Cerebellar nuclear complex (tissue), 1 donor: ENCODE measurements around the gene CR2.
"Not testable (repeated sequence)": the region's sequence is repeated elsewhere in the genome, so short reads cannot be mapped to it uniquely, and the experiment has no call there.

Source experiments
- DNase-seq, 2 experiments: peaks; one replicate each; lab custom pipeline; 2025; lab: John Stamatoyannopoulos, UW

CR2 gene

DNA sequence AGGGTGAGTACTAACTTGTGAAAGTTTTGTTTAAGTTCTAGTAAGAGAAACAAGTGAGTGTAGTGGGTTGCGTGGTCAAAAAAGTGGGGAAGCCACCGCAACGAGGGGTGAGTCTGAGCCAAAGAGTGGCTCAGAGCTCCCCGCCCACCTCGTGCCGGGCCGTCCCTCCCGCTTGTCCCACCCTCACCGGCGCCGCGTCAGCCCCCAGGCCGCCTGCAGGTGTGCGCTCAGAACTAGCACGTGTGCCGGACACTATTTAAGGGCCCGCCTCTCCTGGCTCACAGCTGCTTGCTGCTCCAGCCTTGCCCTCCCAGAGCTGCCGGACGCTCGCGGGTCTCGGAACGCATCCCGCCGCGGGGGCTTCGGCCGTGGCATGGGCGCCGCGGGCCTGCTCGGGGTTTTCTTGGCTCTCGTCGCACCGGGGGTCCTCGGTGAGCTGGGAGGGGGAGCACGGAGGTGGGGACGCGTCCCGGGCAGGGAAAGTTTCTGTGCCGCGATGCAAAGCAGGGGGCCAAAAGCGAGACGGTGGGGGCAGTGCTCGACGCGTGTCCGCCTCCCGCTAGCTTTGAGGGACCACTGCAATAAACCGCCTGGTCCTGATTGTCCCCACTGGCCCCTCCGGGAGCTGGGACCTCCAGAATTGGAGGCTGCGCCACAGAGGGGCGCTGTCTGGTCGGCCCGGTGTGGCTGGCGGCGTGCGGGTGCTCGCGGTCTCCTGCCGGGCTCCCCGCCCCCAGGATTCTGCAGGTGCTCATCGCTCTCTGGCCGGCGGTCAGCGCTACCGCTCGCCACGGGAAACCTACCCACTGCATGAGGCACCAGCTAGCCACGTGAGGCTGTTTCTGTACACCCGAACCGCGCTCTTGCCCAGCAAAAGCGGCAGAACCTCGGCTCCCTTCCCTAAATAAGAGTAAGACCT, at the start of gene CR2:
TSS of gene CR2 (plus strand) at position 283 of the 919 bp plus-strand sequence. CDS start at position 374, 91 bp downstream.
- no peak for DNase-seq

DNA sequence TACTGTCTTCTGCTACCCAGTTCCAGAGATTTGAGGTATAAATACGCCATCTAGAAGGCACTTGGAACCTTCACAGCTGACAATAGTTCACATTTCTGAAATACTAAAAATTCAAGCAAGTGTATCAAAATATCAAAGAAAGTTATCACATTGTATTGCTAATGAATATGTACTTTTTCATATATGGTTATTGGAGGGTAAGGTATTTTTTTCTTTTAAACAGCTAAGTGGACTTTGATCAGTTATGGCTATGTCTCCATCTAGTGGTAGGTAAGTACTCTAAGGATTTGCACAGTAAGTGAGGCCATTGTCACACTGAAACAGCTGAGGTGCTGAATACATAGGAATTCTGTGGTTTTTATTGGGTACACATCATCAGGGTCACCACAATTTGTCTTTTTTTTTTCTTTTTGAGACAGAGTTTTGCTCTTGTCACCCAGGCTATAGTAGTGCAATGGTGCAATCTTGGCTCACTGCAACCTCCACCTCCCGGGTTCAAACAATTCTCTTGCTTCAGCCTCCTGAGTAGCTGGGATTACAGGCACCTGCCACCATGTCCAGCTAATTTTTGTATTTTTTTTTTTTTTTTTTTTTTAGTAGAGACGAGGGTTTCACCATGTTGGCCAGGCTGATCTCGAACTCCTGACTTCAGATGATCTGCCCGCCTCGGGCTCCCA, 49.1 kb upstream of the CR2 start:
- DNase-seq, result no peak

- no peak for DNase-seq
These were observed 48.3 kb upstream of the CR2 start for GRCh38 chr1:207405814-207406213.

GRCh38 chr1:207407655-207408260, 46.4 kb upstream of the CR2 start:
- no peak for DNase-seq

- no peak for DNase-seq
These were observed 41.3 kb upstream of the CR2 start for GRCh38 chr1:207412845-207413244.

DNA sequence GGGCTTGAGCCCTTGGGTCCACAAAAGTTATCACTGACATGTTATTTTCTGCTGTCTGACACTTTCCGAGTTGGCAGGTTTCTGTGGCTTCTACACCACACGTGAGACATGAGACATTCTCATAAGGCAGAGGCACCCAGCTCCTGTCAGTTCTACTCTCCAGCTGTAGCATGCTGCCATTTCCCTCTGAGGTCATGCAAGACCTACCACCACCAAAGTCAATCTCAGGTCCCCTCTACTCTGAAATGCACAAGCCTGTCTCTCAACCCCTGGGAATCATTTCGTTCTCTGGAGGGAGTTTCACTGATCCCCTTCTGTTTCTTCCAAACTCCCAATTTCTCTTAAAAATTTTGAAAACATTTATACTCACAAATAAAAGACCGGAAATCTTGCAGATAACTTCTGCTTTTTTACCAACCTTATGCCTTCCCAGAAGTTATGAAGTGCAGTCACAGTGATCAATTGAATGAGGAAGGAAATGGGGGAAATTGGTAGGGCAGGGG, 39.5 kb upstream of the CR2 start:
- DNase-seq, result no peak

- no peak for DNase-seq
These were observed 37.1 kb upstream of the CR2 start for GRCh38 chr1:207417076-207417475.

DNA sequence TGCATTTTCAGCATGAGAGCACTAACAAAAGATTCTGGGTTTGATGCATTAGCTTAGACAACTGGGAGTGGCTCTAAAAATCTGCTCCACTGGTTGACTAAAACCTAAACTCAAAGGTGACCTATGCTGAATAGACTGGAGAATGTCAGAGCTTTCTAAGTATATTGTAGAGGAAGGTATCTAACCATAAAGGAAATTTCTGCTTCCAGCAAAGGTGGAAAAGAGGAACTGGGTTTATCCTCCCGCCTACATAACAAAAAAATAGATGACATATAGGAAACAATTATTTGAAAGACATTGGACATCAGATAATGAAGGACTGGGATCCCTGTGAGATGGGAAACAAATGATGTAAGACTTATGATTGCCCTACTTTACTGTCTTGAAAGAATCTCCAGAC, 35.8 kb upstream of the CR2 start:
- DNase-seq, result no peak

- DNase-seq, result no peak
These were observed 34.0 kb upstream of the CR2 start for GRCh38 chr1:207420109-207420508.

DNA sequence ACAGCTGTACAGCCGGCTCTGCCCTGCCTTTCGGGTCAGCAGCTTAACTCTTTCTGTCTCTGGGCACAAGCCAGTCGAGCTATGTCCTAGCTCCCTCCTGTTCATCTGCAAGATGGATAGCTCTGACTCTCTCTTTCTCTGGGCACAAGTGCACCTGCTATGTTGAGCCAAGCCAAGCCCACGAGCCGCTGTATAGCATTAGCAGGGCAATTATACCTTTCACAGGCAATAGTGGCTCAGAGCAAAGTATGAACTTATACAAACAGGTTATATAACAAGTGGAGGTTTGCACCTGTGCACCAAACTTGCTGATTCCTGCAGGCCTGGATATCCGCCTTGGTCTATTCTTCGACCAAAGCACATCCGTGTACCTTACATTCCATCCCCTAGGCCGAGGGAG, 33.0 kb upstream of the CR2 start:
- no peak for DNase-seq

DNA sequence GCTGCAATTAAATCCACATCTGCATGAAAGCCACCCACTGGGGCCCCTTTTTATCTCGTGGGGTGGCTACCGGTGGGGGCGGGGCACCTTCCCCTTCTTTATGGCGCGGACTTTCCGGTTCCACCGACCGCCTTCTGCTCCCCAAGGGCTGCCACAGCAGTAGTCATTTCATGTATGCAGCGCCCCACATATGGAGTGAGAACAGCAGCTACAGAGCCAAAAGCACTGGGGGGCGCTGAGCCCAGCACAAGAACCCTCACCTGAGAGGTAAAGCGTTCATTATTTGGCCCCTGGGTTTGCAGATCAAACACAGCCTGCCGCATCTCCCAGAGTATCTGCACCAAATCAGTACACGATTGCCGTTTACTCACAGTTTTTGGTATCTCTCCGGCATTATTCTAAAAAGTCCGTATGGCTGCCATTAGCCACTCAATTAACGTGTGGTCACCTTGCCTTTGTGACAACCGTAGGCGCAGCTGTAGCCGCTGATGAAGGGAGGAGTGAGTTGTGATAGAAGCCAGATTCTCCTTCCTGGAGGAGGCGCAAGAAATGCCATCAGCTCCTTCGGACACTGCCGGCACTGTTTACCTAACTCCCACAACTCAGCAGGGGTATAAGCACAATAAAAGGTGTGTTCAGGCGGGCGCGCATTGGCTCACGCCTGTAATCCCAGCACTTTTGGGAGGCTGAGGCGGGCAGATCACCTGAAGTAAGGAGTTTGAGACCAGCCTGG, 30.4 kb upstream of the CR2 start:
- no peak for DNase-seq

DNA sequence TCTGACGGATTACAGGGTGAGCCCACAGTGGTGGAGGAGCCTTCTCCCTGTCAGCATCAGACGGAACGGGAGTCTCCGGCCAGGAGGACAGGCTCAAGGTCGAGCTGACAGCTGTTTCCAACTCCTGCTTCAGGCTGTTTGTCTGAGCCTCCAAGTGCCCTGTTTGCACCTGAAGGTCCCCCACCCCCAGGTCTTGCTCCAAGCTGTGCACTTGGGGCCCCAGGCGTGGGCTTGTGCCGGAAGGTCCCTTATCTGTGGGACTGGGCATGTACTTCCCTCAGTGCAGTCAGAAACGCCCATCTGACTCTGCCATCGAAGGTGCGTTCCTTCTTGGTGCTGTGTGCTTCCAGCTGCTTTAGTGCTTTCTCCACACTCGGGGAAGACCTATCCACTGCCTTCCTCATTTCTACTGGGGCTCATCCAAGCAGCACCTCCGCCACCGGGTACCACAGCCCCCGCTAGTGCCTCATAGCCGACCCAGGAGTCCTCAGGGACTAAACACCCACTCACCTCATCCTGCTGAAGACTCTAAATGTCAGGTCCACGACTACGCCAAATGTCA, 29.5 kb upstream of the CR2 start:
- DNase-seq, result no peak

DNA sequence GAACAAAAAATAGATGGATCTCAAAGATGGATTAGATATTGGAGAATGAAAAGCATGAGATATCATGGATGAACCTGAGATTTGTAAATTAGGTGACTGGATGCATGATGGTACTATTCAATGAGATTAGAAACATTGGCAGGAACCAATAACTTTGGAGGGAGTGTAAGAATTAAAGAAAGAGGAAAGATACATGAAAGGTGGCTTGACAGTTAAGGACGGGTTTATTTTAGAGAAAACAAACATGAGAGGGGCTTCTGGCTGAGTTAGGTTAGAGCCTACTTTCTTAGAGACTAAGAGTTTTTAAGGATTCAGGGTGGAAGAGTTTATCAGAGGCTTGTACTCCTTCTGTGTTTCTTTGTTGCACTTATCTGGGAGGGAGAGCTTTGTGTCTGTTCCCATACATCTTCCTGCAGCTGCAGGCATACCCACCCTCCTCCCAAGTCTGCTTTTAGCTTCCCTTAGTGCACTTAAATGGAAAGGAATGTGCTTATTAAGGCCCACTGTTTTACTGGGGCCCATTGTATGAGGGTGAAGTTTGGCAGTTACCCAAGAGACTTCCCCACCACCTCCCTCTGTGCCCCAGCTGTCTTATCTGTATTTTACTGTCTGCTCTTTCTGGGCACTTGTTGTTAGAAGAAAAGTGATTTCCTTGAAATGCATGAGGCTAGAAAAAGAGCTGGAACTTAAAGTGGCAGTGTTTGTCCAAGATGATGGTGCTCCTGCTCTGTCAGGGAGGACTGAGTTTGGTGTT, 26.1 kb upstream of the CR2 start:
- DNase-seq, result no peak

GRCh38 chr1:207428783-207429182, 25.3 kb upstream of the CR2 start:
- DNase-seq, result no peak

GRCh38 chr1:207429963-207430362, 24.2 kb upstream of the CR2 start:
- no peak for DNase-seq

DNA sequence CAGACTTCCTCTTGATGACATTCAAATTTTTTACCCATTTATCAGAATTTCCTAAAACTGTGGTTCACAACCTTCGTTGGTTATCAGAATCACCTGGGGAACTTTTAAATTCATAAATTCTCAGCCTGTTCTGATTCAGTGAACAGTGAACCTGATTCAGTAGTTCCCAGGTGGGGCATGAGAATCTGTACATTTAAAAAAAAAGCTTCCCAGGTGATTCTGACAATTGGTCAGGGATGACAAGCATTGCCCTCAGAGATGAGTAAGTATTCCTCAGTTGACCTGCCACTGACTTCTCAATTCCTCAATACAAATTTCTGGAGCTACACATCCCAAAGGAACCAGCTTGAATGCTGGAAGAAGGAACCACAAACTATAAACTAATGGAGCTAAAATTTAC, 23.5 kb upstream of the CR2 start:
- DNase-seq, result no peak

GRCh38 chr1:207431508-207431907, 22.6 kb upstream of the CR2 start:
- no peak for DNase-seq

DNA sequence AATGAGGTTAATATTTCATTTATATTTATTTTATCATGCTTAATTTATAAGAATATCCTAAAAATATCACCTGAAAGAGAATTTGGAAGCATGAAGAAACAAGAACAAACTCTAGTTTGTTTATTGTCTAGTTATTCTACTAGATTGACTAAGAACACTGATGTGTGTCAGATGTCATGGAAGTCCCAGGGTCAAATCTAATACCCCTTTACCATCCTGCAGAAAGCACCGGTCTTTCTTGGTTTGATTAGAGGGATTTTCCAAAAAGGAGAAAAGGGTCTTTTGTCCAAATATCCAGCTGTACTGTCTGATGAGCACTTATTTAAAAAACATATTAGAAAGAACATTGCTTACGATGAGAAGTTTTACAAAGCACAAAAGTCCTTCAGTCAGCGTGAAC, 20.7 kb upstream of the CR2 start:
- DNase-seq, result no peak

DNA sequence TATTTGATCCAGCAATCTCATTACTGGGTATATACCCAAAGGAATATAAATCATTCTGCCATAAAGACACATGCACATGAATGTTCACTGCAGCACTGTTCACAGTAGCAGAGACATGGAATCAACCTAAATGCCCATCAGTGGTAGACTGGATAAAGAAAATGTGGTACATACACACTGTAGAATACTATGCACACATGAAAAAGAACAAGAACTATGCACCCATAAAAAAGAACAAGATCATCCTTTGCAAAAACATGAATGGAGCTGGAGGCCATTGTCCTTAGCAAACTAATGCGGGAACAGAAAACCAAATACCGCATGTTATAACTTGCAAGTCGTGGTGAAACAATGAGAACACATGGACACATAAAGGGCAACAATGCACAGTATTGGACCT, 17.4 kb upstream of the CR2 start:
- not testable (repeated sequence) for DNase-seq

- DNase-seq, result no peak
These were observed 13.5 kb upstream of the CR2 start for GRCh38 chr1:207440626-207441025.
